ENCODE data around the gene CACNA1C.
"Not testable (repeated sequence)": the region's sequence is repeated elsewhere in the genome, so short reads cannot be mapped to it uniquely, and the experiment has no call there.

Gene CACNA1C

GRCh38 chr12:2248087-2248900 lies 195.5 kb downstream of the CACNA1C start:
- in situ Hi-C loops (cut with MboI; ENCODE audit: low sequenced_read_pairs), result no loop called here

DNA sequence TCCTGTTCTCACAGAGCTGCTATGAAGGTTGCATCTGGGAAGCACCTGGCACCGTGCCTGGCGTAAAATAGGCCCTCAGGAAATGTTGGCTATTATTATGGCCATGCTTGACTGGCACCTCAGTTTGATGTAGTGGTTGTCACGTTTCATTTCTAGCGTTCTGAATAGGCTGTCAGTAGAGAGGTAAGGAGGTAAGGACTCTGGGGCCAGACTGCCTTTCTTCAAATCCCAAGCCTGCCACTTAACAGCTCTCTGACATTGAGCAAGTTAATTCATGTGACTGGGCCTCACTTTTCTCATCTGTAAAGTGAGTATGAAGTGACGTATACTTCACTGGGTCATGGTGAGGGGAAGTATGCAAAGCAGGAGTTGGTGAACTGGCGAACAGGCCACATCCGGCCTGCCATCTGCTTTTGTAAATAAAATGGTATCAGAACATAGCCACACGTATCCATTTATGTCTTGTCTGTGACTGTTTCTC lies 196.2 kb downstream of the CACNA1C start:
- in situ Hi-C loops (cut with MboI; ENCODE audit: low sequenced_read_pairs), result no loop called here

GRCh38 chr12:2250797-2251196 lies 198.0 kb downstream of the CACNA1C start:
- in situ Hi-C loops (cut with MboI; ENCODE audit: low sequenced_read_pairs), result no loop called here

- in situ Hi-C loops (cut with MboI; ENCODE audit: low sequenced_read_pairs), result no loop called here
These were observed 198.9 kb downstream of the CACNA1C start for GRCh38 chr12:2251526-2252209.

DNA sequence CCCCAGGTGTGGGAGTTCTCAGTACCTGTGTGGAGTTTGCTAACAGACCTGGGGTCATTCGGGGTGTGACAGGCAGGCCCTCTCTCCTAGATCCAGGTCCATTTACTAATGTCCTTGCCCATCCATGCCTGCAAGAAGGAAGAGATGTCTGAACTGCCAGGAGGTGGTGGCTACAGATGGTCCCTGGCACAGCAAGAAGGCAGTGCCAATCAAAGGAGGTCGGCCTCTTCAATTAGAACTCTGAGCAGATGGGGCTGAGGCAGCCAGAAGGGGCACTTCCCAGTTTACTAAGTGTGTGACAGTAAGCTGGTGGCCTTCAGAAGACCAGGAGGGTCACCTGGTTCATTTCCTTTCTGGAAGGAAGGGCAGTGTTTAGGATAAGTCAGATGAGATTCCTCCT lies 202.5 kb downstream of the CACNA1C start:
- in situ Hi-C loops (cut with MboI; ENCODE audit: low sequenced_read_pairs), result no loop called here

DNA sequence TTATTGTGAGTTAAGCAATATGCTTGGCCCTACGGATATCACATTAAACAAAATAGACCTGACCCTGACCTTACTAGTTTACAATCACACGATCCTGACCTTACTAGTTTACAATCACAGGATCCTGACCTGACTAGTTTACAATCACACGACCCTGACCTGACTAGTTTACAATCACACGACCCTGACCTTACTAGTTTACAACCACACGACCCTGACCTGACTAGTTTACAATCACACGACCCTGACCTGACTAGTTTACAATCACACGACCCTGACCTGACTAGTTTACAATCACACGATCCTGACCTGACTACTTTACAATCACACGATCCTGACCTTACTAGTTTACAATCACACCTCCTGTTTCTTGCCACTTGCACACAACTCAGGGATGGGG lies 202.9 kb downstream of the CACNA1C start:
- in situ Hi-C loops (cut with MboI; ENCODE audit: low sequenced_read_pairs), result not testable (repeated sequence)

DNA sequence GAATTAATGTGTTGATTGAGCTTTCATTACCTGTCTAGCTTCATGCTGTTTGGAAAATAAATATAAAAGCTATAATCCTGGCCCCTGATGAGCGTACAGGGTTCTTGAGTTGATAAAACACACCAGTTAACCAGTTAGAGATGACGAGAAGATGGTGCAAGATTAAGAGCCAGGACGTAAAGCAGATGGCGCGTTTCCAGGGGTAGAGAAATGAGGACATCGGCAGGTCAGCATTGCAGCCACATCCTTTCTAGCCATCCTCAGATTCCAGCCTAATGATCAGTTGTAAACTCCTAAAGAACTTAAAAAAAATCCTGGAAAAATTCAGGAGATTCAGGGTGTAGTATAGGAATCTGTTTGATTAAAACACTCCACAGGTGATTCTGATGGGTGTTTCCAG lies 203.7 kb downstream of the CACNA1C start:
- in situ Hi-C loops (cut with MboI; ENCODE audit: low sequenced_read_pairs), result no loop called here

- in situ Hi-C loops (cut with MboI; ENCODE audit: low sequenced_read_pairs), result no loop called here
These were observed 204.1 kb downstream of the CACNA1C start for GRCh38 chr12:2256915-2257314.

- in situ Hi-C loops (cut with MboI; ENCODE audit: low sequenced_read_pairs), result no loop called here
These were observed 205.2 kb downstream of the CACNA1C start for GRCh38 chr12:2258025-2258424.

GRCh38 chr12:2259369-2259768 lies 206.6 kb downstream of the CACNA1C start:
- in situ Hi-C loops (cut with MboI; ENCODE audit: low sequenced_read_pairs), result no loop called here

GRCh38 chr12:2260441-2260840 lies 207.7 kb downstream of the CACNA1C start:
- in situ Hi-C loops (cut with MboI; ENCODE audit: low sequenced_read_pairs), result no loop called here

DNA sequence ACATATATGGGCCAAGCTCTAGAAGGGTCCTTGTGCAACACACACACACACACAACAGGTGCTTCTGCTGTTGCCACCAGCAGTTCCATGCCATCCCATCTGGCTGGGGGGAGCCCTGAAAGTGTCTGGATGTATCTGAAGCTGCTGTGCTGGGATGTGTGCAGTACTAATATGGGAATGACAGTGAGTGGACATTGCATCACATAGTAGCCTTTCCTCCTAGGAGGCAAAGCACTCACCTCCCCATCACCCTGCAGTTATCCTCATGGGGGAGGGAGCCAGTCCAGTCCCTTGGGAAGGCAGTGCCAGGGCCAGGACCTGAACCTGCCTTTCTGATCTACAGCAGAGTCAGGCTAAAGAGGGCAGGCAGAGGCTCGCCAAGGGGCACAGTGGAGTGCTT lies 208.9 kb downstream of the CACNA1C start:
- in situ Hi-C loops (cut with MboI; ENCODE audit: low sequenced_read_pairs), result no loop called here

DNA sequence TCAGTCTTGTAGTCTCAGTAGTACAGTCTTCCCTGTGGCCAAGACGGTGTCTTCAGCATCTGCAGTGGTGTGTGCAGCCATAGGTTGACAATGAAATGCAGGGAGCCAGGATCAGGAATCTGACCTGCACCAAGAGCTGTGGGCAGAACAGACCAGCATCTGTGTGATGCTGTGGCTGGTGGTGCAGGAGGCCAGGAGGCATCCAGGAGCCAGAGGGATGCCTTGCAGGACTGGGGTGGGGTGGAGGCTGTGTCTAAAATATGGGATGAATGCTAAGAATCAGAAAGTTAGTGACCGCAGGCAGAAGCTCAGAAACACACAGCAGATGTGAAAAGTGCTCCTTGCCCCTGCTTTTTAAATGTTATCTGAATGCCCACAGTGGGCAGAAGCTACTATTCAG lies 209.7 kb downstream of the CACNA1C start:
- in situ Hi-C loops (cut with MboI; ENCODE audit: low sequenced_read_pairs), result no loop called here

GRCh38 chr12:2263901-2264300 lies 211.1 kb downstream of the CACNA1C start:
- in situ Hi-C loops (cut with MboI; ENCODE audit: low sequenced_read_pairs), result no loop called here

- in situ Hi-C loops (cut with MboI; ENCODE audit: low sequenced_read_pairs), result no loop called here
These were observed 212.0 kb downstream of the CACNA1C start for GRCh38 chr12:2264651-2265232.

DNA sequence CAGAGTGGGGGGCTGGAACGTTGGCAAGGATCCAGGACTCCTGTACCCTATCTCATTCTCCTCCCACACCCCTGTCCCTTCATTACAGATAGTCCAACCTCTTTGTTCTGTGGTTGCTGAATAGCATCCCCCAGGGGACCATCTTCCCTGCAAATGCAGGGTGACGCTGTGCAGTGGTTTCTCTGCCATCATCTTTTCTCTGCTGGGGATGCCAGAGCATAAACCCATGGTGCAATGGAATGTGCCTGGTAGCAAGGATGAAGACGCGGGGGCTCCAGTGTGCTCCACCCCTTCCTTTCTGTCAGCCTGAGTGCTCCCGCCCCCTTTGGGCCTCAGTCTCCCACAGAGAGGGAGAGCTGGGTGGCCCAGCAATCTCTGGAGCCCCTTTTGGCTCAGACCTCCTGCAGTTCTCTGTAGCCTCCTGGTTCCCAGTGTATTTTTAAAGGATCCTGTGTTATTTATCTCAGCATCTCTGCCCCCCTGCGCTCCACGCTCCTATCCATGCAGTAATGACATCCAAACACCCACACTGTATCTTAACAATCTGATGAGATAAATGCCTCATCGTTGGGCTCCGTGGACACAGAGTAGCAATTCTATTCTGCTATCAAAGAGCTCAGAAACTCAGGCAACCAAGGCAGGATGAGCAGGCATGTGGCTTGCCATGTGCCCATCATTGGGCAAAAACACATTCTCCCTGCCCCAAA lies 212.8 kb downstream of the CACNA1C start:
- in situ Hi-C loops (cut with MboI; ENCODE audit: low sequenced_read_pairs), result no loop called here

DNA sequence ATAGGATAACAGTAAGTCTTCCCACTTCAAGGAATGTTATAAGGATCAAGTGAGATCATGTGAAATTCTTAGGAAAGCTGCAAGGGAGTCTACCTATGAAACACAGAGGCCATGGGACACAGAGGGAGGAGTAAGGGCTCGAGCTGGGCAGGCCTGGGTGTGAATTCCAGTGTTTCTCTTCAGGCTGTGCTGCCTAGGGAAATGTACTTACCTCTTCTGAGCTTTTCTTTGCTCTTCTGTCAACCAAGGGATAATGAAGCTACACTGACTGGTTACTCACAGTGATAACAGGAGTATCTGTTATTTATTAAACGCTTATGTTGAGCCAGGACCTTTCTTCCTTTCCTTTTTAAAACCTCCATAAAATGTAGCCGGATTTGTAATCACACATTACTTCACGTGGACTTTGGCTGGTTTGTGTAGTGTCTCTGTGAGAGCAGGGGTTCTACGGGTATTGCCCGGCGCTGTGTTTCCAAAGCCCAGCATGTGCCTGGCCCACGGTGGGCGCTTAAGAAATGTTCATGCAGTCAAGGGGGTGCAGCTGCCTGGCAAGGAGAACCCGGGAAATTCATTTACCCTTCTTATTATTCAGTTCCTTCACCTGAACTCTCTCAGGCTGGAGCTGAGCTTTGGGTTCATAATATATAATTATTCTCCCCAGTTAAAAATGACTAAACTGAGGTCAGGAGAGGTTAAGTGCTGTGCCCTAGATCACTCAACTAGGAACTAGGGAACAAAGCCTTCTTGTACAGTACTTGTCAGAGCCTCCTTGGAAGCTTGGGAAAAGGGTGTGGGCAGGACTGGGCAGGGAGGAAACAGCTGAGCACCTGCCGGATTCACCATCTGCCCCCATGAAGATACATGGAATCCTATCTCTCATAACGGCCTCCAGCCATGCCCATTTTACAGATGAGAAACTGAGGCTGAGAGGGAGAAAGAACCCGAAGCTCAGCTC lies 214.2 kb downstream of the CACNA1C start:
- in situ Hi-C loops (cut with MboI; ENCODE audit: low sequenced_read_pairs), result no loop called here

- in situ Hi-C loops (cut with MboI; ENCODE audit: low sequenced_read_pairs), result no loop called here
These were observed 215.1 kb downstream of the CACNA1C start for GRCh38 chr12:2267703-2268470.

- in situ Hi-C loops (cut with MboI; ENCODE audit: low sequenced_read_pairs), result no loop called here
These were observed 215.9 kb downstream of the CACNA1C start for GRCh38 chr12:2268471-2269286.

All from hTERT RPE-1 (cell line).